PC-3 (cell line): ENCODE data around the gene NDFIP2.

Source experiments
- CTCF ChIP-seq: fragments of 300-600 bp; sonication (generic); conservative IDR thresholded peaks from 2 replicates; pipeline ENCODE4 v1.5.1; 2017; ENCODE audit warnings: antibody characterized with exemption, low read depth, mild to moderate bottlenecking, low read length
- EZH2 ChIP-seq: fragments of 300-600 bp; sonication (generic); IDR thresholded peaks from one replicate; pipeline ENCODE4 v1.6.1; 2017; ENCODE audit warnings: antibody characterized with exemption, mild to moderate bottlenecking, low read length; ENCODE audit not compliant: unreplicated experiment
- EZH2phosphoT487 ChIP-seq: fragments of 300-600 bp; sonication (generic); IDR thresholded peaks from 2 replicates; pipeline ENCODE4 v1.6.1; 2018; ENCODE audit warnings: mild to moderate bottlenecking, antibody characterized with exemption, low read length, borderline replicate concordance

GRCh38 chr13:79432992-79433391 is 48.0 kb upstream of the NDFIP2 start:
- TF ChIP-seq EZH2 (no peak), CTCF (no peak), EZH2phosphoT487 (no peak)
